Omental fat pad (tissue), 4 donors: Measurements from ENCODE around the gene AMDHD1. TPM values are rescaled to one million over a fixed set of nuclear protein-coding genes. Genes with fewer than 3 reads are reported as not detected.

Source experiments
- ATAC-seq: fragments of 150-250 bp; one replicate; pipeline ENCODE4 v1.9.1; 2016; ENCODE audit warnings: mild to moderate bottlenecking, moderate library complexity; ENCODE audit not compliant: low FRiP score
- DNase-seq: peaks from one replicate; pipeline ENCODE4 v3.0.0-alpha.2; 2019; ENCODE audit warnings: low spot score
- CTCF ChIP-seq, 3 donors: fragments of 450-650 bp; IDR thresholded peaks; one replicate each; pipeline ENCODE4 v1.5.1; 2016 to 2017; ENCODE audit warnings: antibody characterized with exemption in 3 of 3, mild to moderate bottlenecking in 3 of 3, moderate library complexity in 2 of 3
- total RNA-seq, 4 donors: library from RNA; depleted of rRNA; stranded (reverse); fragments of >200 nt; gene quantifications; one replicate each; pipeline ENCODE4 v1.1.0, GENCODE V29; 2016

Gene AMDHD1
- total RNA-seq, 4 donors from 2014 or later: 0.69 to 3.2 (median 1.4) TPM

- ATAC-seq (no peak), DNase-seq (no peak)
- TF ChIP-seq CTCF (IDR thresholded peaks at IDR 0.05): no peak
These were observed 20.9 kb upstream of the AMDHD1 start for GRCh38 chr12:95922231-95922630.

- DNase-seq (no peak), ATAC-seq (no peak)
- TF ChIP-seq CTCF (IDR thresholded peaks at IDR 0.05): no peak
These were observed 2.6 kb upstream of the AMDHD1 start for GRCh38 chr12:95940514-95940913.

GRCh38 chr12:95942101-95942523 lies 1.0 kb upstream of the AMDHD1 start:
- DNase-seq (no peak), ATAC-seq (no peak)
- TF ChIP-seq CTCF (IDR thresholded peaks at IDR 0.05): no peak

GRCh38 chr12:95942524-95943329 lies 404 bp upstream of the AMDHD1 start, which contains the start of gene CCDC38:
CCDC38 (minus strand) TSS chr12:95942614; CDS start chr12:95936509, 6,105 bp downstream.
- DNase-seq: peak; percentile 33
- ATAC-seq: peak; percentile 97
- TF ChIP-seq CTCF (IDR thresholded peaks at IDR 0.05): no peak

GRCh38 chr12:95944108-95944704 lies 1.1 kb downstream of the AMDHD1 start:
- DNase-seq: no peak
- no peak for TF ChIP-seq CTCF (IDR thresholded peaks at IDR 0.05)
- no peak for ATAC-seq

GRCh38 chr12:95949477-95950206 lies 6.5 kb downstream of the AMDHD1 start:
- DNase-seq (no peak), ATAC-seq (no peak)
- TF ChIP-seq CTCF (IDR thresholded peaks at IDR 0.05): no peak
